HepG2 (cell line): ENCODE data around the gene MEMO1. TPM values are rescaled to one million over a fixed set of nuclear protein-coding genes. Genes with fewer than 3 reads are reported as not detected.

Source experiments
- ATAC-seq: fragments of 200-7000 bp; cut with Tn5 transposase; 3 replicates; pipeline ENCODE4 v1.9.1; 2020; ENCODE audit warnings: mild to moderate bottlenecking, moderate library complexity
- BruUV-seq: library from RNA; stranded (reverse); fragments of 400-500 nt; replicated peaks from 2 replicates; lab custom pipeline; 2021; lab: Mats Ljungman, UMichigan
- CTCF ChIA-PET: fragments of 300-600 bp; formaldehyde crosslinking; extraction: SDS; loops from one replicate; lab custom pipeline; 2021; ENCODE audit warnings: low total read pairs, inconsistent platforms, low intra/inter-chr PET ratio; lab: Yijun Ruan, JAX
- POLR2A ChIA-PET: fragments of 350-600 bp; sonication (Branson Sonifier 250); formaldehyde crosslinking; loops from one replicate; lab custom pipeline; 2020; ENCODE audit warnings: antibody characterized with exemption, inconsistent platforms; lab: Yijun Ruan, JAX
- DNase-seq: peaks from one replicate; pipeline ENCODE4 v3.0.0-alpha.2; 2015; ENCODE audit warnings: low spot score
- FAIRE-seq: peaks from 3 replicates; lab custom pipeline; 2011; peaks lifted over from hg19 to GRCh38; lab: Jason Lieb, UNC
- H2AFZ ChIP-seq: one replicate; pipeline ENCODE4 v1.6.1; 2011; ENCODE audit warnings: low read length, inconsistent platforms
- H3K27ac ChIP-seq: fragments of 300-600 bp; 3 replicates; pipeline ENCODE4 v1.8.0; 2011; ENCODE audit warnings: mixed run types, mild to moderate bottlenecking, mixed read lengths, low read length, inconsistent platforms; ENCODE audit not compliant: insufficient read depth; ENCODE audit errors: extremely low read length
- H3K27me3 ChIP-seq, 2 experiments: fragments of 200-600 bp in 1 of 2; 2 replicates in 1 of 2; 3 replicates in 1 of 2; pipeline versions ENCODE4 v1.6.0 to v1.8.0; 2011; ENCODE audit warnings: low read length in 2 of 2, mild to moderate bottlenecking in 2 of 2, moderate library complexity in 2 of 2, inconsistent platforms in 1 of 2; ENCODE audit not compliant: insufficient read depth in 2 of 2, control insufficient read depth in 1 of 2
- H3K36me3 ChIP-seq, 2 experiments: fragments of 200-600 bp in 1 of 2; replicated peaks in 1 of 2; 2 replicates in 1 of 2; 3 replicates in 1 of 2; pipeline versions ENCODE4 v1.5.1 to v1.8.0; 2011; ENCODE audit warnings: low read length in 2 of 2, inconsistent platforms in 1 of 2; ENCODE audit not compliant: insufficient read depth in 2 of 2, control insufficient read depth in 1 of 2
- H3K4me1 ChIP-seq: 2 replicates; pipeline ENCODE4 v1.5.1; 2012; ENCODE audit warnings: low read length, inconsistent platforms; ENCODE audit not compliant: insufficient read depth
- H3K4me2 ChIP-seq: 2 replicates; pipeline ENCODE4 v1.6.0; 2011; ENCODE audit warnings: low read depth, low read length, inconsistent platforms
- H3K4me3 ChIP-seq, 3 experiments: fragments of 200-600 bp in 1 of 3; sonication (generic), shearing (Covaris generic) in 1 of 3; replicated peaks in 1 of 3; 2 replicates each; pipeline ENCODE4 v1.5.1; 2011 to 2016; ENCODE audit warnings: low read length in 3 of 3, inconsistent platforms in 2 of 3, low read depth in 2 of 3, mild to moderate bottlenecking in 2 of 3, control low read depth in 1 of 3, mixed read lengths in 1 of 3; ENCODE audit not compliant: insufficient read depth in 1 of 3
- H3K79me2 ChIP-seq: one replicate; pipeline ENCODE4 v1.6.1; 2011; ENCODE audit warnings: low read length, inconsistent platforms; ENCODE audit not compliant: insufficient read depth
- H3K9ac ChIP-seq: 2 replicates; pipeline ENCODE4 v1.6.0; 2011; ENCODE audit warnings: mild to moderate bottlenecking, low read depth, low read length, inconsistent platforms; ENCODE audit not compliant: insufficient read depth
- H3K9me3 ChIP-seq: 2 replicates; pipeline ENCODE4 v1.5.1; 2012; ENCODE audit warnings: mild to moderate bottlenecking, low read length
- H4K20me1 ChIP-seq: 2 replicates; pipeline ENCODE4 v1.6.0; 2011; ENCODE audit warnings: inconsistent platforms, mild to moderate bottlenecking, low read length, moderate library complexity; ENCODE audit not compliant: insufficient read depth
- CREB1 ChIP-seq, 2 experiments: fragments of 450-650 bp in 1 of 2; IDR thresholded peaks; 2 replicates each; pipeline ENCODE4 v1.6.1; 2016 to 2017; ENCODE audit warnings: control low read depth in 1 of 2, mild to moderate bottlenecking in 1 of 2, missing compliant biosample characterization in 1 of 2, missing genetic modification characterization in 1 of 2
- CTCF ChIP-seq: sonication (generic); formaldehyde crosslinking; IDR thresholded peaks from 2 replicates; pipeline ENCODE4 v1.5.0; 2020; ENCODE audit warnings: mild to moderate bottlenecking, missing genetic modification reagents, moderate library complexity
- MAFF ChIP-seq: IDR thresholded peaks from 2 replicates; pipeline ENCODE4 v1.6.1; 2011; ENCODE audit warnings: low read depth, low read length, improper control_type of control experiment
- NBN ChIP-seq: fragments of 450-650 bp; conservative IDR thresholded peaks from 2 replicates; pipeline ENCODE4 v1.6.1; 2017
- PAX8 ChIP-seq: sonication (generic); formaldehyde crosslinking; IDR thresholded peaks from 2 replicates; pipeline ENCODE4 v1.8.0; 2022; ENCODE audit warnings: mild to moderate bottlenecking, missing genetic modification reagents, borderline replicate concordance
- RARA ChIP-seq: IDR thresholded peaks from 2 replicates; pipeline ENCODE4 v1.6.1; 2016; ENCODE audit warnings: missing genetic modification reagents, missing compliant biosample characterization
- RBAK ChIP-seq: sonication (generic); formaldehyde crosslinking; IDR thresholded peaks from 2 replicates; pipeline ENCODE4 v1.5.1; 2020; ENCODE audit warnings: mild to moderate bottlenecking, missing genetic modification reagents
- SIN3A ChIP-seq: IDR thresholded peaks from 2 replicates; pipeline ENCODE4 v1.6.1; 2011; ENCODE audit warnings: low read depth, mild to moderate bottlenecking, control low read depth, low read length, borderline replicate concordance
- STAG1 ChIP-seq: sonication (generic); formaldehyde crosslinking; IDR thresholded peaks from 2 replicates; pipeline ENCODE4 v1.4.0; 2020; ENCODE audit warnings: missing genetic modification reagents
- TCF7 ChIP-seq: sonication (generic); IDR thresholded peaks from 2 replicates; pipeline ENCODE4 v1.6.1; 2016; ENCODE audit warnings: antibody characterized with exemption, low read depth
- ZBTB21 ChIP-seq: sonication (generic); formaldehyde crosslinking; IDR thresholded peaks from 2 replicates; pipeline ENCODE4 v1.4.0; 2020; ENCODE audit warnings: missing genetic modification reagents
- ZNF382 ChIP-seq: sonication (generic); formaldehyde crosslinking; IDR thresholded peaks from 2 replicates; pipeline ENCODE4 v1.5.0; 2020; ENCODE audit warnings: missing genetic modification reagents, mild to moderate bottlenecking, borderline replicate concordance
- ZNF549 ChIP-seq: sonication (generic); formaldehyde crosslinking; IDR thresholded peaks from 2 replicates; pipeline ENCODE4 v1.5.0; 2020; ENCODE audit warnings: missing genetic modification reagents
- ZNF704 ChIP-seq: sonication (generic); formaldehyde crosslinking; IDR thresholded peaks from 2 replicates; pipeline ENCODE4 v1.8.1; 2023; ENCODE audit warnings: mild to moderate bottlenecking, inconsistent platforms, moderate library complexity, missing genetic modification reagents, borderline replicate concordance
- ZNF746 ChIP-seq: sonication (generic); formaldehyde crosslinking; IDR thresholded peaks from 2 replicates; pipeline ENCODE4 v1.8.0; 2022; ENCODE audit warnings: mild to moderate bottlenecking, missing genetic modification reagents
- WGBS: methylation state at CpG from one replicate; pipeline ENCODE4 v1.1.6; 2017; ENCODE audit warnings: low lambda C conversion rate; 5-methylcytosine and 5-hydroxymethylcytosine counted together
- in situ Hi-C: cut with HindIII; loops from 2 replicates; pipeline ENCODE4 v1.10.0; 2017; ENCODE audit warnings: low pct_unique_long_range_greater_than_20kb; ENCODE audit not compliant: extremely low pct_ligation_motif_present
- intact Hi-C: fragments of 100-400 bp; cut with micrococcal nuclease; formaldehyde crosslinking; loops from one replicate; pipeline ENCODE4 v1.10.0; 2022; ENCODE audit not compliant: unreplicated experiment
- polyA plus RNA-seq, 8 experiments: library from polyadenylated mRNA; depleted of rRNA in 3 of 8; stranded (reverse) in 7 of 8; unstranded in 1 of 8; fragments of >200 nt; fragmentation: Illumina TruSeq in 4 of 8; extraction: Trizol in 4 of 8; gene quantifications; 2 replicates each; pipeline versions ENCODE4 v1.2.1 to v1.2.3, GENCODE V29; 2011 to 2016; ENCODE audit warnings: low read depth in 4 of 8, missing spikeins in 1 of 8, mixed read lengths in 1 of 8; ENCODE audit not compliant: insufficient read depth in 1 of 8
- total RNA-seq, 5 experiments: library from RNA; depleted of rRNA; stranded (reverse); fragments of >200 nt; fragmentation: Illumina TruSeq; extraction: Trizol; gene quantifications; 2 replicates each; pipeline ENCODE4 v1.2.3, GENCODE V29; 2016; ENCODE audit warnings: low read depth in 1 of 5

MEMO1 gene
- total and polyA plus RNA-seq, 2 of the 13 experiments (the other 11 are each of a cell fraction or from before 2014, with no cell fraction given): 69.8 to 81.6 TPM

GRCh38 chr2:31823558-31823957, 187.2 kb downstream of the MEMO1 start:
- ChIA-PET CTCF (no interaction called here), POLR2A (no interaction called here)
- Histone ChIP-seq H4K20me1 (no peaks in the 10 kb centered on the region), H3K36me3 (no peaks in the 10 kb centered on the region), H2AFZ (no peak overlapping the region), H3K27ac (no peak overlapping the region), H3K9me3 (peaks cover 17% of the 10 kb centered on the region; the same call in 1 of the 2 replicates), H3K4me1 (no peaks in the 10 kb centered on the region), H3K27me3 (peaks cover 0 to 1% of the 10 kb centered on the region in 2 experiments; a peak in 1 of 5 replicates), H3K9ac (no peak overlapping the region), H3K4me2 (no peak overlapping the region), H3K4me3 (no peak overlapping the region), H3K79me2 (no peaks in the 10 kb centered on the region)
- TF ChIP-seq RBAK (no peak), SIN3A (no peak), MAFF (no peak), CREB1 (IDR thresholded peaks at IDR 0.05) (no peak), CREB1 (CRISPR knock-in tag; IDR thresholded peaks at IDR 0.05) (no peak), ZNF746 (no peak), NBN (no peak), ZBTB21 (no peak), ZNF704 (CRISPR knock-in tag) (no peak), ZNF549 (no peak)
- no TSS peak for BruUV-seq
- no peak for FAIRE-seq
- intact Hi-C loops: no loop called here
- in situ Hi-C loops: no loop called here
- 34% methylated on average over 11 of the region's 11 CpGs for WGBS
- no peak for DNase-seq
- ATAC-seq: no peak

- Histone ChIP-seq H4K20me1 (no peaks in the 10 kb centered on the region), H3K36me3 (no peaks in the 10 kb centered on the region), H3K9me3 (peaks cover 17% of the 10 kb centered on the region; the same call in 1 of the 2 replicates), H3K4me1 (no peaks in the 10 kb centered on the region), H3K4me3 (no peak overlapping the region), H3K4me2 (no peak overlapping the region), H3K27me3 (peaks cover 0 to 1% of the 10 kb centered on the region in 2 experiments; a peak in 1 of 5 replicates), H3K79me2 (no peaks in the 10 kb centered on the region), H2AFZ (no peak overlapping the region), H3K27ac (no peak overlapping the region), H3K9ac (no peak overlapping the region)
- no peak for ATAC-seq
- in situ Hi-C loops (no loop called here), intact Hi-C loops (no loop called here)
- ChIA-PET POLR2A (no interaction called here), CTCF (no interaction called here)
- TF ChIP-seq ZNF382 (CRISPR knock-in tag) (no peak), STAG1 (CRISPR knock-in tag) (peak; percentile 30; the same call in 1 of the 2 replicates), TCF7 (no peak), CTCF (0 out of 2 replicates have a peak, but pooled peaks have one; percentile 7), PAX8 (CRISPR knock-in tag) (no peak), RARA (CRISPR knock-in tag) (no peak)
- no TSS peak for BruUV-seq
- no peak for DNase-seq
- WGBS: 80% methylated on average over 7 of the region's 7 CpGs
- FAIRE-seq: no peak
These were observed 188.2 kb downstream of the MEMO1 start for GRCh38 chr2:31822587-31822986.
